Measurements from ENCODE around the gene ZNF212.

DNA sequence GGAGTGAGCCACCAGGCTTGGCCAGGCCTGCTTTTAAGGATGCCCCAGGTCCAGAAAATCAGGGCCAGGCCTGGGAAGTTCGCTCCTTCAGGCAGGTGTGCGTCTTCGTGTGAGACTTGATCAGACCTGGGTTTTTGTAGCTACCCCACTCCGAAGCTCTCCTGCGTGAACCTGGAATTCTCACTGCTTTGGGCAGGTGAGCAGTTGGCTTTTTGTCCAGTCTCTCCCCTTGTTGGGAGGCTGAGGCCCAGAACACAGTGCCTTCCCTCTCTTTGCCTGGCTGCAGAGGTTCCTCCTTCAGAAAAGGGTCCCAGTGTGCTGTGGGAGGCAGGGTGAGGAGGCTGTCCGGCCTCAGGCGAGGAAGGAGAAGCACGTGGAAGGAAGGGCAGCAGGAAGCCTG lies 49.8 kb downstream of the ZNF212 start:
- TF ChIP-seq, protein P1, sequence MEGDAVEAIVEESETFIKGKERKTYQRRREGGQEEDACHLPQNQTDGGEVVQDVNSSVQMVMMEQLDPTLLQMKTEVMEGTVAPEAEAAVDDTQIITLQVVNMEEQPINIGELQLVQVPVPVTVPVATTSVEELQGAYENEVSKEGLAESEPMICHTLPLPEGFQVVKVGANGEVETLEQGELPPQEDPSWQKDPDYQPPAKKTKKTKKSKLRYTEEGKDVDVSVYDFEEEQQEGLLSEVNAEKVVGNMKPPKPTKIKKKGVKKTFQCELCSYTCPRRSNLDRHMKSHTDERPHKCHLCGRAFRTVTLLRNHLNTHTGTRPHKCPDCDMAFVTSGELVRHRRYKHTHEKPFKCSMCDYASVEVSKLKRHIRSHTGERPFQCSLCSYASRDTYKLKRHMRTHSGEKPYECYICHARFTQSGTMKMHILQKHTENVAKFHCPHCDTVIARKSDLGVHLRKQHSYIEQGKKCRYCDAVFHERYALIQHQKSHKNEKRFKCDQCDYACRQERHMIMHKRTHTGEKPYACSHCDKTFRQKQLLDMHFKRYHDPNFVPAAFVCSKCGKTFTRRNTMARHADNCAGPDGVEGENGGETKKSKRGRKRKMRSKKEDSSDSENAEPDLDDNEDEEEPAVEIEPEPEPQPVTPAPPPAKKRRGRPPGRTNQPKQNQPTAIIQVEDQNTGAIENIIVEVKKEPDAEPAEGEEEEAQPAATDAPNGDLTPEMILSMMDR (conservative IDR thresholded peaks at IDR 0.05; ENCODE audit: low read length) = no peak
- TF ChIP-seq EZH2phosphoT487 (IDR thresholded peaks at IDR 0.05; ENCODE audit: borderline replicate concordance) = no peak

Measured in Loucy (cell line).